Measurements from ENCODE around the gene KIF5B. TPM values are rescaled to one million over a fixed set of nuclear protein-coding genes. Genes with fewer than 3 reads are reported as not detected.

The KIF5B gene
- total RNA-seq, 1 experiment from 2014 or later: 84.4 TPM

GRCh38 chr10:32002531-32002930, 53.7 kb downstream of the KIF5B start:
- no peak overlapping the region for H3K27ac ChIP-seq (ENCODE audit: low read length)
- H3K36me3 ChIP-seq (ENCODE audit: low read depth, low read length): no peaks in the 10 kb centered on the region
- BruUV-seq (replicated peaks): no TSS peak
- ChIA-PET CTCF (no interaction called here), POLR2A (ENCODE audit: unreplicated experiment) (no interaction called here)
- no peaks in the 10 kb centered on the region; the same call in 1 of the 2 replicates for H3K4me1 ChIP-seq (ENCODE audit: insufficient read depth, low read length)
- H3K9ac ChIP-seq (ENCODE audit: low read length): no peak overlapping the region
- no peak for TF ChIP-seq EZH2phosphoT487 (IDR thresholded peaks at IDR 0.05; ENCODE audit: borderline replicate concordance, low read length)
- no peak for TF ChIP-seq CTCF (conservative IDR thresholded peaks at IDR 0.05; ENCODE audit: low read depth, low read length)
- no peak for TF ChIP-seq EZH2 (IDR thresholded peaks at IDR 0.05; ENCODE audit: low read length, unreplicated experiment)
- H3K9me3 ChIP-seq (ENCODE audit: low read length): no peaks in the 10 kb centered on the region
- H3K4me3 ChIP-seq (ENCODE audit: low read length): no peak overlapping the region
- intact Hi-C loops (cut with micrococcal nuclease): loop anchor here (10.0 kb wide), 1 partner anchor 48 kb away; no protein-coding TSS in a partner anchor
- H3K9me2 ChIP-seq (replicated peaks; ENCODE audit: low read length): no peaks in the 10 kb centered on the region
- H3F3A ChIP-seq (ENCODE audit: low read length, unreplicated experiment): no peaks in the 10 kb centered on the region
- H3K79me2 ChIP-seq (ENCODE audit: low read length): no peaks in the 10 kb centered on the region
- no peak overlapping the region for H2AFZ ChIP-seq (ENCODE audit: low read length)
- no peak for ATAC-seq
- no peaks in the 10 kb centered on the region for H4K20me1 ChIP-seq (ENCODE audit: low read length)
- H3K4me2 ChIP-seq (ENCODE audit: low read length): no peak overlapping the region
- no peak for DNase-seq
- no peaks in the 10 kb centered on the region for H3K27me3 ChIP-seq (ENCODE audit: low read length)

GRCh38 chr10:32000937-32001336, 55.3 kb downstream of the KIF5B start:
- H3K4me3 ChIP-seq (ENCODE audit: low read length): no peak overlapping the region
- no peak for ATAC-seq
- H3K4me1 ChIP-seq (ENCODE audit: insufficient read depth, low read length): no peaks in the 10 kb centered on the region; the same call in 1 of the 2 replicates
- no peaks in the 10 kb centered on the region for H3K9me2 ChIP-seq (replicated peaks; ENCODE audit: low read length)
- CTCF ChIA-PET: no interaction called here
- no peak overlapping the region for H3K9ac ChIP-seq (ENCODE audit: low read length)
- no peak overlapping the region for H2AFZ ChIP-seq (ENCODE audit: low read length)
- H3F3A ChIP-seq (ENCODE audit: low read length, unreplicated experiment): no peaks in the 10 kb centered on the region
- POLR2A ChIA-PET (ENCODE audit: unreplicated experiment): no interaction called here
- H3K4me2 ChIP-seq (ENCODE audit: low read length): no peak overlapping the region
- intact Hi-C loops (cut with micrococcal nuclease): loop anchor here (10.0 kb wide), 1 partner anchor 46 kb away; no protein-coding TSS in a partner anchor
- TF ChIP-seq EZH2phosphoT487 (IDR thresholded peaks at IDR 0.05; ENCODE audit: borderline replicate concordance, low read length) (no peak), EZH2 (IDR thresholded peaks at IDR 0.05; ENCODE audit: low read length, unreplicated experiment) (no peak), CTCF (conservative IDR thresholded peaks at IDR 0.05; ENCODE audit: low read depth, low read length) (no peak)
- no peak for DNase-seq
- no peak overlapping the region for H3K27ac ChIP-seq (ENCODE audit: low read length)
- no peaks in the 10 kb centered on the region for H3K36me3 ChIP-seq (ENCODE audit: low read depth, low read length)
- no peaks in the 10 kb centered on the region for H4K20me1 ChIP-seq (ENCODE audit: low read length)
- H3K27me3 ChIP-seq (ENCODE audit: low read length): no peaks in the 10 kb centered on the region
- no peaks in the 10 kb centered on the region for H3K9me3 ChIP-seq (ENCODE audit: low read length)
- BruUV-seq (replicated peaks): no TSS peak
- no peaks in the 10 kb centered on the region for H3K79me2 ChIP-seq (ENCODE audit: low read length)

- BruUV-seq (replicated peaks): no TSS peak
- H3K4me2 ChIP-seq (ENCODE audit: low read length): no peak overlapping the region
- H3K9me2 ChIP-seq (replicated peaks; ENCODE audit: low read length): no peaks in the 10 kb centered on the region
- H3K36me3 ChIP-seq (ENCODE audit: low read depth, low read length): no peaks in the 10 kb centered on the region
- H3K4me3 ChIP-seq (ENCODE audit: low read length): no peak overlapping the region
- no peaks in the 10 kb centered on the region for H3F3A ChIP-seq (ENCODE audit: low read length, unreplicated experiment)
- H3K27ac ChIP-seq (ENCODE audit: low read length): no peak overlapping the region
- CTCF ChIA-PET: no interaction called here
- H3K4me1 ChIP-seq (ENCODE audit: insufficient read depth, low read length): no peaks in the 10 kb centered on the region; the same call in 1 of the 2 replicates
- H2AFZ ChIP-seq (ENCODE audit: low read length): no peak overlapping the region
- H3K79me2 ChIP-seq (ENCODE audit: low read length): no peaks in the 10 kb centered on the region
- no peaks in the 10 kb centered on the region for H3K27me3 ChIP-seq (ENCODE audit: low read length)
- TF ChIP-seq EZH2phosphoT487 (IDR thresholded peaks at IDR 0.05; ENCODE audit: borderline replicate concordance, low read length) (no peak), CTCF (conservative IDR thresholded peaks at IDR 0.05; ENCODE audit: low read depth, low read length) (no peak), EZH2 (IDR thresholded peaks at IDR 0.05; ENCODE audit: low read length, unreplicated experiment) (no peak)
- POLR2A ChIA-PET (ENCODE audit: unreplicated experiment): no interaction called here
- no peak for DNase-seq
- ATAC-seq: no peak
- no peaks in the 10 kb centered on the region for H3K9me3 ChIP-seq (ENCODE audit: low read length)
- H4K20me1 ChIP-seq (ENCODE audit: low read length): no peaks in the 10 kb centered on the region
- no peak overlapping the region for H3K9ac ChIP-seq (ENCODE audit: low read length)
- intact Hi-C loops (cut with micrococcal nuclease): loop anchor here (10.0 kb wide), 1 partner anchor 45 kb away; no protein-coding TSS in a partner anchor
These were observed 56.4 kb downstream of the KIF5B start for GRCh38 chr10:31999836-32000235.

All from PC-3 (cell line).